ENCODE data around the gene SPIN1. TPM values are rescaled to one million over a fixed set of nuclear protein-coding genes. Genes with fewer than 3 reads are reported as not detected.

The SPIN1 gene
- total RNA-seq, 4 donors from 2014 or later: 44.7 to 73.6 (median 61.3) TPM

- no peaks in the 10 kb centered on the region for H3K9me3 ChIP-seq
- H3K27me3 ChIP-seq: no peaks in the 10 kb centered on the region
- WGBS, 2 donors: 71 to 73% methylated on average over 3 of the region's 3 CpGs
- TF ChIP-seq CTCF (IDR thresholded peaks at IDR 0.05): no peak
- TF ChIP-seq POLR2A (IDR thresholded peaks at IDR 0.05): no peak
- no peak for TF ChIP-seq EP300 (IDR thresholded peaks at IDR 0.05)
- H3K36me3 ChIP-seq: peaks cover 0 to 38% (median 0%) of the 10 kb centered on the region in 3 donors
- no peak overlapping the region for H3K4me3 ChIP-seq
- peaks cover 0 to 21% (median 8%) of the 10 kb centered on the region in 4 donors for H3K4me1 ChIP-seq
- no peak overlapping the region for H3K27ac ChIP-seq
- DNase-seq (ENCODE audit: low spot score in 2 of 2): no peak
Observed at GRCh38 chr9:88477300-88477751, 89.1 kb downstream of the SPIN1 start.

GRCh38 chr9:88478246-88478645 lies 90.0 kb downstream of the SPIN1 start:
- Histone ChIP-seq H3K9me3 (no peaks in the 10 kb centered on the region), H3K4me1 (peaks cover 0 to 21% (median 8%) of the 10 kb centered on the region in 4 donors), H3K27me3 (no peaks in the 10 kb centered on the region), H3K4me3 (no peak overlapping the region), H3K36me3 (peaks cover 0 to 34% (median 0%) of the 10 kb centered on the region in 3 donors), H3K27ac (no peak overlapping the region)
- no peak for DNase-seq (ENCODE audit: low spot score in 2 of 2)
- 52 to 59% methylated on average over 3 of the region's 3 CpGs for WGBS, 2 donors
- TF ChIP-seq EP300 (IDR thresholded peaks at IDR 0.05): no peak
- no peak for TF ChIP-seq POLR2A (IDR thresholded peaks at IDR 0.05)
- no peak for TF ChIP-seq CTCF (IDR thresholded peaks at IDR 0.05)

DNA sequence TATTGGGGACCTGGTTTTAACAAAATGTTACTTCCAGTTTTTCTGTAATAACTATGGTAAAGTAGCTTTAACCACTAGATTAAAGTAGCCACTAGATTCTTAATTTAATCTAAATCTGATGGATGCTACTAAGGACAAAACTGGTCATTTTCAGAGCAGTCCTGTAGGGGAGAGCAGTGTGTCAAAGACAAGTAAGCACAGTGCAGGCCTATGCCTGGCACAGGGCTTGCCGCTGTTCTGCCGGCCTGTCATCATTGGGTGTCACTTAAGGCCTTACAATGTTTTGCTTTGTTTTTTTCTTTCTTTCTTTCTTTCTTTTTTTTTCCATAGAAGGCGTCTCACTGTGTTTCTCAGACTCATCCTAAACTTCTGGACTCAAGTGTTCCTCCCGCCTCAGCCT lies 93.7 kb downstream of the SPIN1 start:
- H3K27ac ChIP-seq: no peak overlapping the region
- H3K4me3 ChIP-seq: no peak overlapping the region
- DNase-seq (ENCODE audit: low spot score in 2 of 2): no peak
- H3K9me3 ChIP-seq: no peaks in the 10 kb centered on the region
- H3K4me1 ChIP-seq: peaks cover 0 to 14% (median 6%) of the 10 kb centered on the region in 4 donors
- 66 to 74% methylated on average over 4 of the region's 4 CpGs for WGBS, 2 donors
- no peak for TF ChIP-seq EP300 (IDR thresholded peaks at IDR 0.05)
- TF ChIP-seq POLR2A (IDR thresholded peaks at IDR 0.05): no peak
- no peak for TF ChIP-seq CTCF (IDR thresholded peaks at IDR 0.05)
- no peaks in the 10 kb centered on the region for H3K27me3 ChIP-seq
- H3K36me3 ChIP-seq: peaks cover 0 to 25% (median 0%) of the 10 kb centered on the region in 3 donors

DNA sequence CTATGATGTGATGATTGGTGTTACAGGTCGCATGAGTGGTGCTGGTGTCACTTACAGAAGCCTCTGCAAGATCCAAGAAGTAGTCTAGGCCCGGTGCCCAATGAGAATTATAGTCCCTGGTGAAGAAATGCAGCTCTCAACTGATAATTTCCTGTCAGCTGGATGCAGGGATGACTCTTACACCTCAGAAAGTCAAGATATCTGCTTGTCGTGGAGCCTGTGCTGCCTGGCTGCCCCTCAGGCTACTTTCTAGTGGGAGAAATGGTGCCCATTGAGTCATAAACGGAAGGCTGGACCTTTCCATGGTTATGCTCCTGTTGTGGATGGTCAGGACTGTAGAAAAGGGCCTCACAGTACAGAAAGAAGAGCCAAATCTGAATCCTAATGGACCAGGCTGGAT lies 99.9 kb downstream of the SPIN1 start:
- Histone ChIP-seq H3K4me3 (no peak overlapping the region), H3K27ac (no peak overlapping the region), H3K9me3 (no peaks in the 10 kb centered on the region), H3K4me1 (no peaks in the 10 kb centered on the region), H3K36me3 (peaks cover 0 to 22% (median 0%) of the 10 kb centered on the region in 3 donors), H3K27me3 (no peaks in the 10 kb centered on the region)
- DNase-seq (ENCODE audit: low spot score in 2 of 2): no peak
- 90 to 97% methylated on average over 4 of the region's 4 CpGs for WGBS, 2 donors
- no peak for TF ChIP-seq POLR2A (IDR thresholded peaks at IDR 0.05)
- no peak for TF ChIP-seq CTCF (IDR thresholded peaks at IDR 0.05)
- no peak for TF ChIP-seq EP300 (IDR thresholded peaks at IDR 0.05)

DNA sequence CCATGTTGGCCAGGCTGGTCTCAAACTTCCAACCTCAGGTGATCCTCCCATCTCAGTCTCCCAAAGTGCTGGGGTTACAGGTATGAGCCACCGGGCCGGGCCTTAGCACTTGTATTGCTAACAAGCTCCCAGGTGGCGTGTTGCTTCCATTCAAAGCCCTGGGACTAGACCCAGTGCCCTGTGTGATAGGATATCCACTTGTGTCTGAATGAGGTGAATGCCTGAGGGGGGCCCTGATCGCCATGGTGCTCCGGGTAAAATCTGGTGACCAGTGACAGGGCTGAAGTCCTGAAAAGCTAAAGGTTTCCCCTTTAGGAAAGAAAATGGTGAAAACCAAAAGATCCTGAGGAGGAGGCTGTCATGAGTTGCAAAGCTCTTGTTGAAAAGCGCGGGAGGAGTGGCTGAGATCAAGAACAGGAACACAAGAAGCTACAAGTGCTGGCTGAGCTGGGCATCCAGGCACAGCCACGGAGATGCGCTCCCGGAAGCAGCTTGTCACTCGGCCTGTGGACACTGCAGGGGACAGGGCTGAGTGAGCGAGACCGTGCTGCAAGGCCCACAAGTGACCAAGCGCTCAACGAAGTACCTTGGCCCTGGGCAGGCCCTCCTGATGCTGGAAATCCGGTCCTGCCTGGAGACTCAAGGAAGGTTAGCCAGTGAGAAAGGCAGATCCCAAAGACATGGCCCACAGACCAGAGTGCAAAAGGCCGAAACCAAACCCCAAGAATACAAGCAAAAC lies 106.9 kb downstream of the SPIN1 start:
- no peaks in the 10 kb centered on the region for H3K36me3 ChIP-seq
- no peaks in the 10 kb centered on the region for H3K4me1 ChIP-seq
- WGBS, 2 donors: 92 to 94% methylated on average over 17 of the region's 17 CpGs
- no peak overlapping the region for H3K27ac ChIP-seq
- no peak for TF ChIP-seq POLR2A (IDR thresholded peaks at IDR 0.05)
- TF ChIP-seq CTCF (IDR thresholded peaks at IDR 0.05): no peak
- no peak for TF ChIP-seq EP300 (IDR thresholded peaks at IDR 0.05)
- no peaks in the 10 kb centered on the region for H3K27me3 ChIP-seq
- no peak for DNase-seq (ENCODE audit: low spot score in 2 of 2)
- H3K4me3 ChIP-seq: no peak overlapping the region
- no peaks in the 10 kb centered on the region for H3K9me3 ChIP-seq

Measured in tibial nerve (tissue), 4 donors.